Peyer's patch (tissue), 4 donors: Measurements from ENCODE around the gene PTPRE.

Experiments
- POLR2A ChIP-seq, 2 donors: fragments of 450-650 bp; IDR thresholded peaks; one replicate each; pipeline ENCODE4 v1.5.1; 2017; ENCODE audit warnings: antibody characterized with exemption in 2 of 2, mild to moderate bottlenecking in 2 of 2, moderate library complexity in 2 of 2
- TF ChIP-seq, protein P1 (sequence below), 6 experiments: fragments of 450-650 bp in 4 of 6; fragments of 200-600 bp in 2 of 6; sonication (generic) in 1 of 6; IDR thresholded peaks; one replicate each; pipeline ENCODE4 v1.5.1; 2017 to 2019; ENCODE audit warnings: antibody characterized with exemption in 6 of 6, mild to moderate bottlenecking in 3 of 6, moderate library complexity in 1 of 6

DNA sequence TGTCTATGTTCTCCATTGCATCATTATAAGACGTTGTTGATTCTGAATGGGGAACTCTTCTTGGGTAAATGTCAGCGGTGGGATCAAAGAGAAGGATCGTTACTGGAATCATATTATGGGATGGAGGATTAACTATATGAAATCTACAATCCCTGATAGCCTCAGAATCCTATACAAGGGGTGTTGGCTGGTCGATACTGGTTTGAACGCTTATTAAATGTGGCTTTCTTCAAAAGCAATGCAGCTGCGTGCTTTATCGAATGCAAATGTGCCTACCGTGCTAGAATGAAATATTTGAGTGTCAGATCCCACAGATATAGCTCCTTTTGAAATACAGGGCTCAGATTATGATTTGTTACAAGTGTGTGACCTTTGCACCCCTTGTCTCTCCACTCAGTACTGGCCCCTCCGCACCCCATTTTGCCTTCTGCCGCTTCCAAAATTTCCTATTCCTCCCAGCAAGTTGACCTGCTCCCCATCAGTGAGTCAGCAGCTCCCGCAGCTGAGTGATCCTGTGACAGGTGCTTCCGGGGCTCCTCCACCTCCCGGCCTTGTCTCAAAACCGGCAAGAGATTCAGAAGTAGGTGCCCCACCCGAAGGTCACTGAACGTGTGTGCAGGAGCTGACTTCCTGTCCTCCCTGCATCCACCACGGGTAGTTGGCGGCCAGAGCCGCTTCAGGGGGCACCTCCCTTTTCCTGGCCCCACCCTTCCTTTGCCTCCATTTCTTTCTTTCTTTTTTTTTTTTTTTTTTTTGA is 76.6 kb downstream of the PTPRE start:
- TF ChIP-seq, protein P1, sequence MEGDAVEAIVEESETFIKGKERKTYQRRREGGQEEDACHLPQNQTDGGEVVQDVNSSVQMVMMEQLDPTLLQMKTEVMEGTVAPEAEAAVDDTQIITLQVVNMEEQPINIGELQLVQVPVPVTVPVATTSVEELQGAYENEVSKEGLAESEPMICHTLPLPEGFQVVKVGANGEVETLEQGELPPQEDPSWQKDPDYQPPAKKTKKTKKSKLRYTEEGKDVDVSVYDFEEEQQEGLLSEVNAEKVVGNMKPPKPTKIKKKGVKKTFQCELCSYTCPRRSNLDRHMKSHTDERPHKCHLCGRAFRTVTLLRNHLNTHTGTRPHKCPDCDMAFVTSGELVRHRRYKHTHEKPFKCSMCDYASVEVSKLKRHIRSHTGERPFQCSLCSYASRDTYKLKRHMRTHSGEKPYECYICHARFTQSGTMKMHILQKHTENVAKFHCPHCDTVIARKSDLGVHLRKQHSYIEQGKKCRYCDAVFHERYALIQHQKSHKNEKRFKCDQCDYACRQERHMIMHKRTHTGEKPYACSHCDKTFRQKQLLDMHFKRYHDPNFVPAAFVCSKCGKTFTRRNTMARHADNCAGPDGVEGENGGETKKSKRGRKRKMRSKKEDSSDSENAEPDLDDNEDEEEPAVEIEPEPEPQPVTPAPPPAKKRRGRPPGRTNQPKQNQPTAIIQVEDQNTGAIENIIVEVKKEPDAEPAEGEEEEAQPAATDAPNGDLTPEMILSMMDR (IDR thresholded peaks at IDR 0.05) = no peak
- no peak for TF ChIP-seq POLR2A (IDR thresholded peaks at IDR 0.05)
